HG02798 (cell line): Measurements from ENCODE around the gene UPF3A.
"Not testable (repeated sequence)": the region's sequence is repeated elsewhere in the genome, so short reads cannot be mapped to it uniquely, and the experiment has no call there.

Experiments used
- ATAC-seq: cut with Tn5 transposase; IDR thresholded peaks from one replicate; pipeline ENCODE4 v1.9.1; 2021; ENCODE audit warnings: mild to moderate bottlenecking; ENCODE audit not compliant: unreplicated experiment, poor library complexity

Gene UPF3A

DNA sequence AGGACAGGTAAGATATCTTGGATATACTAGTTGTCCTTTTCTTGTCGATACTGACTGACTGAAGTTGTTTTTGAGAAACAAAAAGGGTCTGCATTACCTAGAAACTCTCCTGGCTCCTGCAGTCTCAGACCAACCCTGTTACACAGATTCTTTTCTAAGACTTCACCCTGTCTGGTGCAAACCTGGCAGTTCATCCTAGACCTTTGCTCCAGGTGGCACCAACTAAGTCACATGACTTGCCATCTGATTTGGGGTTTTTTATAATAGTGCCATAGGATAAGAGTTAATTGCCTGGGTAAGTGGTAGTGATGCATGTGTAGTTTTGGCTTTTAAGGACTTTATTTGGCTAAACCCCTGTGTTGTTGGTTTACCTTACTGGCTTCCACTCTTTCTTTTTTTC lies 47.2 kb downstream of the UPF3A start:
- no peak for ATAC-seq

- no peak for ATAC-seq
These were observed 48.7 kb downstream of the UPF3A start for GRCh38 chr13:114330086-114330485.

- ATAC-seq = not testable (repeated sequence)
These were observed 52.5 kb downstream of the UPF3A start for GRCh38 chr13:114333881-114334280.

- no peak for ATAC-seq
These were observed 53.1 kb downstream of the UPF3A start for GRCh38 chr13:114334305-114335053.

DNA sequence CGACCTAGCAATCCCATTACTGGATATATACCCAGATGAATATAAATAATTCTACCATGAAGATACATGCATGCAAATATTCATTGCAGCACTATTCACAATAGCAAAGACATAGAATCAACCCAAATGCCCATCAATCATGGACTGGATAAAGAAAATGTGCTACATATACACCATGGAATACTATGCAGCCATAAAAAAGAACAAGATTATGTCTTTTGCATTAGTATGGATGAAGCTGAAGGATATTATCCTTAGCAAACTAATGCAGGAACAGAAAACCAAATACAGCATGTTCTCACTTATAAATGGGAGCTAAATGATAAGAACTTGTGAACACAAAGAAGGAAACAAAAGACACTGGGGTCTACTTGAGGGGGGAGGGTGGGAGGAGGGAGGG lies 55.1 kb downstream of the UPF3A start:
- ATAC-seq = not testable (repeated sequence)

DNA sequence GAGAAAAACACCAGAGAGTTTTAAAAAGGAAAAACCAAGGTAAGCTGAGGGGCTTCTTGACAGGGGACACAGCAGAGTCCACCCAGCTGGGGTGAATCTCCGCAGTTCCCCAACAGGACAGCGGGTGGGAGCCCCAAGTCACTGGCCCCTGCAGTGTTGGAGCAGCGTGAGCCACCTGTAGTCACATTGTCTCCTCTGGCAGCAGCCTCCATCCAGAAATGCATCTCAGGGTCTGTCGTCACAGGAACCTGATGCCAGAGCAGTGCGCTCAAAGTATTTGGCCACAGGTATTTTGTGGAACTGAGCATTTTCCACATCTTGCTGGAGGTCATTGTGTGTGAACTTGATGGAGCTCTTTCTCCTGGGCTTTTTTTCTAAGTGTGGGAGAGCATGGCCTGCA lies 57.6 kb downstream of the UPF3A start:
- no peak for ATAC-seq

DNA sequence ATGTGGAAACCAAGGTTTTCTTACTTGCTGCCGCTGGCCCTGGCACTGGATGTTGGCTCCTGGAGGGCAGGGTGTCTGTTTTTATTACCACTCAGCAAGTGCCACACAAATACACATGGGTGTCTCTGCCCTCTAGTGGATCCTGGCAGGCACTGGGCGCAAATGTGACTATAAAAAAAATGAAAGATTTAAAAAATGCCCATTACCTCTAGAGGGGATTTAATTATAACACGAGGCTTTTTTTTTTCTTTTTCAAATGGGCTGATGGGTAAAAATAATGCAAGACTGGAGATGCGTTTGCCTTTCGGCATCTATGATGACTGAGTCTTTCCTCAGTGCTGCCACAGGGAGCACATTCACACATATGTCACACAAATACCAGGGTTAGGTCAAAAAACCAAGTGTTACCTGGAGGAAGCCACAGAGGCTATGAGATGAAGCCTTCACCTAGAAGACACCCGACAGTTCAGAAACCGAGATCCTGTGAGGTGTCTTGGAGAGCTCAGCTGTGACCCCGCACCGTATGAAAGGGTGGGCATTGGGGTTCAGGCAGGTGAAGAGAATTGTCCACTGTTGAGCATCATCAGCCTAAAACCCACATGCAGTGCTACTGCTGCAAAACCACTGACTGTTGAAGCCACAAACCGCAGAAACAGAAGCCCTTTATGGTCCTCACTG lies 58.6 kb downstream of the UPF3A start:
- no peak for ATAC-seq

DNA sequence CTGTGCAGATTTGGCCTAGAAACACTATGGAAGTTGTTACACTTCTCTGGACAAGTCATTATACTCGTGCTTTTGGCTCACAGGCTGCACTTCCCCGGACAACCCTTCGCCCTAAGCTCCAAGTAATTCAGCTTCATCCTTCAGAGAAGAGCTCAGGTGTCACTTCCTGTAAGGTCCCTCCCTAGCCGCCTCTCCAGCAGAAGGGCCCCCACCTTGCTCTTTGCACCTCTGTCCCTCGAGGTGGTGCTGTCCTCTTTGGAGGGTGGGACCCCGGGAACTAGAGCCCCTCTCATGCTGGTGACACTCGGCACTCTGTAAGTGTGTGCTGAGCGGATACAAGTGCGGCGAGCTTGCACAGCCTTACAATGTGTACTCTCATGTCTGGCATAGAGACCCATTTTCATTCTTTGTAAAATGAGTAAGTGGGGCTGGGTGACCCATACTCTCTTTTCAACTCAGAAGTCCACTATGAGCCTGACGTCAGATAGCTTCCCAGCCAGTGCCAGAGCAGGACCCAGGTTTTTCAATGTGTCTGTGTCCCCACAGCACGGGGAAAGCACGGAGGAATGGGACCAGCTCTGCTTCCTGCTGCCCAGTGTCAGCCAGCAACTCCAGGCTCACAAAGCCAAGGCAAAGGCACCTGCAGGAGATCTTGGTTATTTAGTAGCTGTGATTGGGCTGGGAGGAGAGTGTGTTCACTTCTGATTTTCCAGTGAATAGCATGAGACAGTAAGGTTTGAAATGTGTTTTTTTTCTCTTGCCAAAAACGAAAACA lies 59.8 kb downstream of the UPF3A start:
- ATAC-seq = no peak

GRCh38 chr13:114347256-114347655 lies 65.9 kb downstream of the UPF3A start:
- not testable (repeated sequence) for ATAC-seq

DNA sequence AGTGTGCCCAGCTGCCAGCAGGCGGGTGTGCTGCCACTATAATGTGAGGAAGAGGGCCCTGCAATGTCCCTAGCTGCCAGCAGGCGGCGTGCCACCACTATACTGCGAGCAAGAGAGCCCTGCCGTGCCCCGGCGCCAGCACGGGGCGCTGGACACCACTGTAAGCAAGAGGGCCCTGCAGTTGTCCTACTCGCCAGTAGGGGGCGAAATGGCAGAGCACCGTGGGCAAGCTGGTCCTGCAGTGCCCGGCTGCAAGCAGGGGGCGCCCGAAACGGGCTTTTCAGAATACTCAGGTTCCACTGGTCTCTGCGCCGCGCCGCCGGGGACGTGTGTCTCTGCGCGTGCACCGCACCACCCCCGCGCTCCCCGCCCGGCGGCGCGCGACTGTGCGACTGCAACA lies 71.4 kb downstream of the UPF3A start:
- not testable (repeated sequence) for ATAC-seq

DNA sequence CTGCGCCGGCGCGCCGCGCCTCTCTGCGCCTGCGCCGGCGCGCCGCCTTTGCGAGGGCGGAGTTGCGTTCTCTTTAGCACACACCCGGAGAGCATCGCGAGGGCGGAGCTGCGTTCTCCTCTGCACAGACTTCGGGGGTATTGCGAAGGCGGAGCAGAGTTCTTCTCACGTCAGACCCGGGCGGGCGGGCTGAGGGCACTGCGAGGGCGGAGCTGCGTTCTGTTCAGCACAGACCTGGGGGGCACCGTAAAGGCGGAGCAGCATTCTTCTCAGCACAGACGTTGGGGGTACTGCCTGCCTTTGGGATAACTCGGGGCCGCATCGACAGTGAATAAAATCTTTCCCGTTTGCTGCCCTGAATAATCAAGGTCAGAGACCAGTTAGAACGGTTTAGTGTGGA lies 72.0 kb downstream of the UPF3A start:
- not testable (repeated sequence) for ATAC-seq
